Calu3 (cell line): ENCODE results near the gene PTPRN2. TPM values are rescaled to one million over a fixed set of nuclear protein-coding genes. Genes with fewer than 3 reads are reported as not detected.
"Not testable (repeated sequence)": the region's sequence is repeated elsewhere in the genome, so short reads cannot be mapped to it uniquely, and the experiment has no call there.

Experiments
- BruUV-seq: library from RNA; stranded (reverse); fragments of 400-500 nt; replicated peaks from 2 replicates; lab custom pipeline; 2021; lab: Mats Ljungman, UMichigan
- CTCF ChIA-PET: fragments of 300-600 bp; sonication (Branson Sonifier 250); formaldehyde crosslinking; loops from one replicate; lab custom pipeline; 2022; ENCODE audit warnings: antibody characterized with exemption; lab: Charles Lee
- DNase-seq: peaks from one replicate; pipeline ENCODE4 v3.0.0; 2022
- H3K27ac Mint-ChIP-seq: one replicate; pipeline ENCODE4 v1.8.0; 2022; ENCODE audit warnings: mixed read lengths; ENCODE audit not compliant: unreplicated experiment
- H3K27me3 Mint-ChIP-seq: one replicate; pipeline ENCODE4 v1.8.0; 2022; ENCODE audit warnings: mixed read lengths; ENCODE audit not compliant: unreplicated experiment
- H3K36me3 Mint-ChIP-seq: one replicate; pipeline ENCODE4 v1.8.0; 2022; ENCODE audit warnings: mild to moderate bottlenecking, moderate library complexity, mixed read lengths; ENCODE audit not compliant: insufficient read depth, unreplicated experiment
- H3K4me1 Mint-ChIP-seq: one replicate; pipeline ENCODE4 v1.8.0; 2022; ENCODE audit warnings: mild to moderate bottlenecking, low read depth, mixed read lengths; ENCODE audit not compliant: unreplicated experiment
- H3K4me3 Mint-ChIP-seq: one replicate; pipeline ENCODE4 v1.8.0; 2022; ENCODE audit warnings: mild to moderate bottlenecking, low read depth, moderate library complexity, mixed read lengths; ENCODE audit not compliant: unreplicated experiment
- H3K9me3 Mint-ChIP-seq: one replicate; pipeline ENCODE4 v1.8.0; 2022; ENCODE audit warnings: low read depth, mixed read lengths; ENCODE audit not compliant: unreplicated experiment
- CTCF ChIP-seq: fragments of 200-600 bp; IDR thresholded peaks from one replicate; pipeline ENCODE4 v1.8.0; 2022; ENCODE audit warnings: antibody characterized with exemption; ENCODE audit not compliant: unreplicated experiment
- intact Hi-C: fragments of 100-400 bp; cut with micrococcal nuclease; formaldehyde crosslinking; loops from one replicate; pipeline ENCODE4 v1.10.0; 2022; ENCODE audit not compliant: unreplicated experiment
- total RNA-seq: library from RNA; stranded (reverse); gene quantifications from 2 replicates; pipeline ENCODE4 v1.2.3, GENCODE V29; 2022

Gene PTPRN2
- total RNA-seq, 1 experiment from 2014 or later, result 2.0 TPM

- H3K27ac Mint-ChIP-seq, result no peak overlapping the region
- BruUV-seq, result no TSS peak
- peaks cover 35% of the 10 kb centered on the region for H3K9me3 Mint-ChIP-seq
- peaks cover 4% of the 10 kb centered on the region for H3K36me3 Mint-ChIP-seq
- no peaks in the 10 kb centered on the region for H3K27me3 Mint-ChIP-seq
- peaks cover 11% of the 10 kb centered on the region for H3K4me1 Mint-ChIP-seq
- intact Hi-C loops, result no loop called here
- CTCF ChIA-PET, result no interaction called here
- no peak for TF ChIP-seq CTCF
- no peak for DNase-seq
- H3K4me3 Mint-ChIP-seq, result no peak overlapping the region
These were observed 75.6 kb downstream of the PTPRN2 start for GRCh38 chr7:158512042-158512441.

GRCh38 chr7:158508802-158509385 is 78.7 kb downstream of the PTPRN2 start:
- no peak for TF ChIP-seq CTCF
- H3K4me3 Mint-ChIP-seq, result no peak overlapping the region
- intact Hi-C loops, result no loop called here
- no peak overlapping the region for H3K27ac Mint-ChIP-seq
- peaks cover 4% of the 10 kb centered on the region for H3K36me3 Mint-ChIP-seq
- DNase-seq, result no peak
- no TSS peak for BruUV-seq
- H3K27me3 Mint-ChIP-seq, result no peaks in the 10 kb centered on the region
- CTCF ChIA-PET, result no interaction called here
- H3K9me3 Mint-ChIP-seq, result peaks cover 27% of the 10 kb centered on the region
- H3K4me1 Mint-ChIP-seq, result peaks cover 11% of the 10 kb centered on the region

GRCh38 chr7:158508321-158508720 is 79.3 kb downstream of the PTPRN2 start:
- DNase-seq, H3K27me3 Mint-ChIP-seq, BruUV-seq, H3K27ac Mint-ChIP-seq, CTCF ChIA-PET, H3K4me3 Mint-ChIP-seq, H3K36me3 Mint-ChIP-seq, intact Hi-C loops: not testable (repeated sequence)
- Mint-ChIP-seq H3K9me3 (peaks cover 27% of the 10 kb centered on the region), H3K4me1 (peaks cover 11% of the 10 kb centered on the region)

- TF ChIP-seq CTCF, result no peak
- Mint-ChIP-seq H3K9me3 (peaks cover 27% of the 10 kb centered on the region), H3K4me1 (peaks cover 11% of the 10 kb centered on the region), H3K27me3 (no peaks in the 10 kb centered on the region), H3K36me3 (peaks cover 4% of the 10 kb centered on the region), H3K4me3 (no peak overlapping the region), H3K27ac (no peak overlapping the region)
- no TSS peak for BruUV-seq
- intact Hi-C loops, result no loop called here
- CTCF ChIA-PET, result no interaction called here
- DNase-seq, result no peak
These were observed 79.7 kb downstream of the PTPRN2 start for GRCh38 chr7:158507917-158508316.

- Mint-ChIP-seq H3K9me3 (peaks cover 22% of the 10 kb centered on the region), H3K4me1 (peaks cover 11% of the 10 kb centered on the region)
- DNase-seq, H3K36me3 Mint-ChIP-seq, H3K27ac Mint-ChIP-seq, intact Hi-C loops, H3K27me3 Mint-ChIP-seq, BruUV-seq, H3K4me3 Mint-ChIP-seq: not testable (repeated sequence)
- CTCF ChIA-PET, result interaction anchor here (0.6 kb wide), 1 partner anchor 952 kb away, joined by 4 read pairs; no protein-coding TSS in a partner anchor
These were observed 80.4 kb downstream of the PTPRN2 start for GRCh38 chr7:158507175-158507574.
